ENCODE data around the gene NAT9. TPM values are rescaled to one million over a fixed set of nuclear protein-coding genes. Genes with fewer than 3 reads are reported as not detected.

NAT9 gene
- polyA plus RNA-seq, 4 donors, result 12.4 to 28.3 (median 22.2) TPM

- Histone ChIP-seq H3K4me3 (ENCODE audit: low read depth in 1 of 3, low read length in 3 of 3) (no peak overlapping the region), H3K27ac (ENCODE audit: low read depth in 1 of 3, low read length in 2 of 3) (no peak overlapping the region), H3K27me3 (ENCODE audit: control insufficient read depth in 3 of 3, insufficient read depth in 3 of 3, low read length in 3 of 3) (no peaks in the 10 kb centered on the region), H3K36me3 (ENCODE audit: control insufficient read depth in 3 of 3, insufficient read depth in 2 of 3, low read depth in 1 of 3, low read length in 3 of 3) (peaks cover 0 to 55% (median 0%) of the 10 kb centered on the region in 3 donors), H3K4me1 (ENCODE audit: control insufficient read depth in 3 of 3, insufficient read depth in 2 of 3, low read depth in 1 of 3, low read length in 2 of 3) (no peaks in the 10 kb centered on the region), H3K9me3 (ENCODE audit: control insufficient read depth in 2 of 2, insufficient read depth in 1 of 2, low read depth in 1 of 2, low read length in 1 of 2) (no peaks in the 10 kb centered on the region)
- 94 to 97% (median 96%) methylated on average over 16 of the region's 16 CpGs for WGBS, 3 donors
- DNase-seq (no peak), FAIRE-seq (no peak)
These were observed 42.3 kb upstream of the NAT9 start for GRCh38 chr17:74818291-74818938.

GRCh38 chr17:74816905-74817620 lies 40.9 kb upstream of the NAT9 start:
- Histone ChIP-seq H3K4me3 (ENCODE audit: low read depth in 1 of 3, low read length in 3 of 3) (no peak overlapping the region), H3K36me3 (ENCODE audit: control insufficient read depth in 3 of 3, insufficient read depth in 2 of 3, low read depth in 1 of 3, low read length in 3 of 3) (peaks cover 0 to 55% (median 0%) of the 10 kb centered on the region in 3 donors), H3K27me3 (ENCODE audit: control insufficient read depth in 3 of 3, insufficient read depth in 3 of 3, low read length in 3 of 3) (no peaks in the 10 kb centered on the region), H3K9me3 (ENCODE audit: control insufficient read depth in 2 of 2, insufficient read depth in 1 of 2, low read depth in 1 of 2, low read length in 1 of 2) (no peaks in the 10 kb centered on the region), H3K4me1 (ENCODE audit: control insufficient read depth in 3 of 3, insufficient read depth in 2 of 3, low read depth in 1 of 3, low read length in 2 of 3) (no peaks in the 10 kb centered on the region), H3K27ac (ENCODE audit: low read depth in 1 of 3, low read length in 2 of 3) (no peak overlapping the region)
- WGBS, 3 donors, result 89 to 90% (median 89%) methylated on average over 18 of the region's 18 CpGs
- no peak for FAIRE-seq
- no peak for DNase-seq

GRCh38 chr17:74815550-74816370 lies 39.6 kb upstream of the NAT9 start:
- DNase-seq, result no peak
- 84 to 90% (median 88%) methylated on average over 15 of the region's 15 CpGs for WGBS, 3 donors
- FAIRE-seq, result no peak
- Histone ChIP-seq H3K27me3 (ENCODE audit: control insufficient read depth in 3 of 3, insufficient read depth in 3 of 3, low read length in 3 of 3) (no peaks in the 10 kb centered on the region), H3K4me3 (ENCODE audit: low read depth in 1 of 3, low read length in 3 of 3) (no peak overlapping the region), H3K36me3 (ENCODE audit: control insufficient read depth in 3 of 3, insufficient read depth in 2 of 3, low read depth in 1 of 3, low read length in 3 of 3) (peaks cover 0 to 47% (median 0%) of the 10 kb centered on the region in 3 donors), H3K9me3 (ENCODE audit: control insufficient read depth in 2 of 2, insufficient read depth in 1 of 2, low read depth in 1 of 2, low read length in 1 of 2) (no peaks in the 10 kb centered on the region), H3K4me1 (ENCODE audit: control insufficient read depth in 3 of 3, insufficient read depth in 2 of 3, low read depth in 1 of 3, low read length in 2 of 3) (no peaks in the 10 kb centered on the region), H3K27ac (ENCODE audit: low read depth in 1 of 3, low read length in 2 of 3) (no peak overlapping the region)

- no peak overlapping the region for H3K27ac ChIP-seq (ENCODE audit: low read depth in 1 of 3, low read length in 2 of 3)
- H3K4me1 ChIP-seq (ENCODE audit: control insufficient read depth in 3 of 3, insufficient read depth in 2 of 3, low read depth in 1 of 3, low read length in 2 of 3), result no peaks in the 10 kb centered on the region
- no peak overlapping the region for H3K4me3 ChIP-seq (ENCODE audit: low read depth in 1 of 3, low read length in 3 of 3)
- no peaks in the 10 kb centered on the region for H3K27me3 ChIP-seq (ENCODE audit: control insufficient read depth in 3 of 3, insufficient read depth in 3 of 3, low read length in 3 of 3)
- FAIRE-seq, result no peak
- peaks cover 0 to 45% (median 0%) of the 10 kb centered on the region in 3 donors for H3K36me3 ChIP-seq (ENCODE audit: control insufficient read depth in 3 of 3, insufficient read depth in 2 of 3, low read depth in 1 of 3, low read length in 3 of 3)
- H3K9me3 ChIP-seq (ENCODE audit: control insufficient read depth in 2 of 2, insufficient read depth in 1 of 2, low read depth in 1 of 2, low read length in 1 of 2), result no peaks in the 10 kb centered on the region
- no peak for DNase-seq
- 83 to 93% (median 84%) methylated on average over 7 of the region's 7 CpGs for WGBS, 3 donors
These were observed 38.9 kb upstream of the NAT9 start for GRCh38 chr17:74815067-74815466.

GRCh38 chr17:74814453-74814852 lies 38.3 kb upstream of the NAT9 start:
- Histone ChIP-seq H3K27ac (ENCODE audit: low read depth in 1 of 3, low read length in 2 of 3) (no peak overlapping the region), H3K4me1 (ENCODE audit: control insufficient read depth in 3 of 3, insufficient read depth in 2 of 3, low read depth in 1 of 3, low read length in 2 of 3) (no peaks in the 10 kb centered on the region), H3K27me3 (ENCODE audit: control insufficient read depth in 3 of 3, insufficient read depth in 3 of 3, low read length in 3 of 3) (no peaks in the 10 kb centered on the region), H3K9me3 (ENCODE audit: control insufficient read depth in 2 of 2, insufficient read depth in 1 of 2, low read depth in 1 of 2, low read length in 1 of 2) (no peaks in the 10 kb centered on the region), H3K4me3 (ENCODE audit: low read depth in 1 of 3, low read length in 3 of 3) (no peak overlapping the region), H3K36me3 (ENCODE audit: control insufficient read depth in 3 of 3, insufficient read depth in 2 of 3, low read depth in 1 of 3, low read length in 3 of 3) (peaks cover 0 to 45% (median 0%) of the 10 kb centered on the region in 3 donors)
- WGBS, 3 donors, result 82 to 86% (median 86%) methylated on average over 5 of the region's 5 CpGs
- FAIRE-seq, result no peak
- DNase-seq, result no peak

GRCh38 chr17:74812109-74813009 lies 36.2 kb upstream of the NAT9 start:
- H3K4me3 ChIP-seq (ENCODE audit: low read depth in 1 of 3, low read length in 3 of 3), result no peak overlapping the region
- H3K36me3 ChIP-seq (ENCODE audit: control insufficient read depth in 3 of 3, insufficient read depth in 2 of 3, low read depth in 1 of 3, low read length in 3 of 3), result peaks cover 0 to 38% (median 0%) of the 10 kb centered on the region in 3 donors
- FAIRE-seq (no peak), DNase-seq (no peak)
- no peaks in the 10 kb centered on the region for H3K9me3 ChIP-seq (ENCODE audit: control insufficient read depth in 2 of 2, insufficient read depth in 1 of 2, low read depth in 1 of 2, low read length in 1 of 2)
- H3K27me3 ChIP-seq (ENCODE audit: control insufficient read depth in 3 of 3, insufficient read depth in 3 of 3, low read length in 3 of 3), result no peaks in the 10 kb centered on the region
- no peak overlapping the region for H3K27ac ChIP-seq (ENCODE audit: low read depth in 1 of 3, low read length in 2 of 3)
- WGBS, 3 donors, result 62 to 81% (median 81%) methylated on average over 23 of the region's 23 CpGs
- no peaks in the 10 kb centered on the region for H3K4me1 ChIP-seq (ENCODE audit: control insufficient read depth in 3 of 3, insufficient read depth in 2 of 3, low read depth in 1 of 3, low read length in 2 of 3)

GRCh38 chr17:74810699-74811485 lies 34.7 kb upstream of the NAT9 start:
- no peak overlapping the region for H3K4me3 ChIP-seq (ENCODE audit: low read depth in 1 of 3, low read length in 3 of 3)
- no peak overlapping the region for H3K27ac ChIP-seq (ENCODE audit: low read depth in 1 of 3, low read length in 2 of 3)
- peaks cover 0 to 41% (median 0%) of the 10 kb centered on the region in 3 donors for H3K36me3 ChIP-seq (ENCODE audit: control insufficient read depth in 3 of 3, insufficient read depth in 2 of 3, low read depth in 1 of 3, low read length in 3 of 3)
- DNase-seq (no peak), FAIRE-seq (no peak)
- H3K9me3 ChIP-seq (ENCODE audit: control insufficient read depth in 2 of 2, insufficient read depth in 1 of 2, low read depth in 1 of 2, low read length in 1 of 2), result no peaks in the 10 kb centered on the region
- WGBS, 3 donors, result 86 to 94% (median 87%) methylated on average over 15 of the region's 15 CpGs
- no peaks in the 10 kb centered on the region for H3K4me1 ChIP-seq (ENCODE audit: control insufficient read depth in 3 of 3, insufficient read depth in 2 of 3, low read depth in 1 of 3, low read length in 2 of 3)
- H3K27me3 ChIP-seq (ENCODE audit: control insufficient read depth in 3 of 3, insufficient read depth in 3 of 3, low read length in 3 of 3), result no peaks in the 10 kb centered on the region
